T-helper 9 cell (primary cell): ENCODE data around the gene COL15A1.

Experiments
- DNase-seq: peaks from one replicate; pipeline ENCODE4 v3.0.0-alpha.2; 2020

The COL15A1 gene

DNA sequence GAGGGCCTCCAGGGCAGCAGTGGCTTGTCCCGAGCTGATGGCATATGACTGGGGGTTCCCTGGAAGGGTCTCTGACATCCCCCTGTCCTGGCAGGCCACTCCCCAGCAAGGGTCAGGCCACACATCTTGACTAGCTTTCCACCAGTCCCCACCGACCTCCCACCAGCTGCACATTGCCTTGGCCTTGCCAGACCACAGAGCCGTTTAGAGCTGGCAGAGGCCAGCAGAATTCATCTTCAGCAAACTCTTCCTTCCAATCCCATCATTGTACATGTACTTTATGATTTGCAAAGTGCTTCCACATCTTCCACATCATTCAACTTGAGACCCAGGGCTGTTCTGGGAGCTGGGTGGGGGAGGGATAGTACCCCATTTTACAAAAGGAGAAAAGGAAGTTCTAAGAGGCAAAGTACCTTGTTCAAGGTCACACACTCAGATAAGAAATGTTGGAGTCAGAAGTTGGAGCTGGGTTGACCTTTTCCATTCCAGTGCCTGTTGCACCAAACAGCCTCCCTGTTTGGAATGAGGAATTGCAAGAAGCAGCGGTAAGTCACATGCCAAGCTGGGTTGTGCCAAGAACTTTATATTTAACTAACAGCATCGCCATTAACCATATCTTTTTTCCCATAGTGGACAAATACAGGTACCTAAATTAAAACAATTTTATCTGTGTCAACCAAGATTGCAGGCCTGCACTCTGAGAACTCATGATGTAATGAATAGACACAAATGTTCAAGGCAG is 25.8 kb upstream of the COL15A1 start:
- DNase-seq, result no peak

- DNase-seq, result no peak
Measured at GRCh38 chr9:98921732-98922131, 22.0 kb upstream of the COL15A1 start.

DNA sequence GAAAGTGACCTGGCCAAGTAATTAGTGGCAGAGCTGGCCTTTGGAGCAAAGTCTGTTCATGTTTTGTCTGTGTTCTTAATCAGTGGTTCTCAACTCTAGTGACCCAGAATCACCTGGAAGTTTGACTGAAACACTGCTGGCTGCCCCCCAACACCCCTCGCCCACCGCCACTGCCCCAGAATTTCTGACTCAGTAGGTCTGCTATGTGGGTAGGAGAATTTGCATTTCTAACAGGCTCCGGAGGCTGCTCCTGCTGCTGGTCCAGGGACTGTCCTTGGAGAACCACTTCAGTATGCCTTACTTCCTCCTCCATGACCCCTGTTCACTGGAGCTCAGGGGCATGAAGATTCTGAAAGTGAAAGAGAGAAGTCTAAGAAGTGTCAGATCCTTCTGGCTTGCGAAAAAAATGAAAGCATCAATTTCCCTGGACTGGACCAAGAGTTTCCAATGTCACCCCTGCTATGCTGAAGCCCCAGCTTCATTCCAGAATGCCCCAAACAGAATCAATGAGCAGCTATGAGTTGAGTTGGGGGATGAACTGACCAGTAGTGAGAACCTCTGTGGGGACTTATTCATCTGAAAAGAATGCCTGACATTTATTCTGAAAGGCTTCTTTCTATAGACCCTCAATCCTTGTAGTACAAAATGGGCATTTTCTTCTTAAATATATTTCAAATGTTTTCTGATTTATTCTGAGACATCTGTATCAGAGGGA is 20.8 kb upstream of the COL15A1 start:
- no peak for DNase-seq

- no peak for DNase-seq
Measured at GRCh38 chr9:98923451-98924123, 20.1 kb upstream of the COL15A1 start.

DNA sequence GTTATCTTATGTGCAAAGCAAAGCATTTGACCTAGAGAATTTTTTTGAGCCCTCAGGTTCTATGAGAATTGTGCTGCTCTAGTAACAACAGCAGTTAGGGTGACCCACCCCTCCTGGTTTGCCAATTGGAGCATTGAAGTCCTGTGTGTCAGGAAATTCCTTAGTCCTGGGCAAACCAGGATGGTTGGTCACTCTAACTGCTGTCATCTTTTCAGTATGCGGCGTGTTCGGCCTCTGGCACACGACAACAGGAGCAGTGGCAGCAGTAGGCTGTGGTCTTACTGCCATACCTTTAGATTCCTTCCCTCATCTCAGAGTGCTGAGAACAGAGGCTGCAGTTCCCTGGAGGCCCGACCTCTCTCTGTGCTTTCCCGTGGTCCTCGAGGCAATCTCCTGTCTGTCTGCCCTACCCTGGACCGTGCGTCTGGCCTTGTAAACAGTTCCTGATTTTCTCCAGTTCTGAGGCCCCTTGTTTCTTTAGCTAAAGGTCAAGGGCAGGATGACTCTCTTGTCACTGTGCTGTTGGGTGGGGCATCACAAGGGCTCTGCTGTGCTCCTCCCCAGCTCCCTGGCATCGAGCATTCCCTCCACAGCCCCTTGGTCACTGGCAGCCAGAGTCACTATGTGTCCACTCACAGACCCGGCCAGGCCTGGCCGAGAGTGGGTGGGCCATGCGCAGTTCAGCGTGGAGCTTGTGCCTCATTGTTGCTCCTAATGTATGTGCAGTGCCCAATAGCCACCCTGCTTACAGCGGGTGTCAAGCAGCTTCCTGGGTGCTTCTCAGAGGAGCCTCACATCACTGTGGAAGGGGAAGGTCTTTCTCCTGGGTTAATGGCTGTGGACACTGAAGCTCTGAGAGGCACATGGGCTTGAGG is 18.5 kb upstream of the COL15A1 start:
- no peak for DNase-seq

GRCh38 chr9:98925956-98926355 is 17.8 kb upstream of the COL15A1 start:
- DNase-seq, result no peak

- no peak for DNase-seq
Measured at GRCh38 chr9:98927724-98928123, 16.0 kb upstream of the COL15A1 start.

DNA sequence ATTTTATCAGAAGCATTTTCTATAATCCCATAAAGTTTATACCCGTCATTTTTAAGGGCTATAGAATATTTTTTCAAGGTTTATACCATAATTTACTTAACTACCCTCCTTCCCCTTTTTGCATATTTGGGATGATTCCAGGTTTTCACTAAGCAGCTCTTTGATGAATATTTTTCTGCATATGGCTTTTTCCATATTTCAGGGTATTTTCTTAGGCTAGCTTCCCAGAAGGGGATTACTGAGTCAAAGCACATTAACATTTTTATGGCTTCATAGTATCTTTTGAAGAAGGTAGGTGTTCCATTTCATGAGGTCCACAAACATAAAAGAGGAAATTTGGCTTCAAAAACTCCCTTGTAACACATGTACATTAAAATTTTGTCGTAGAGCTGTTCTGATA is 14.6 kb upstream of the COL15A1 start:
- no peak for DNase-seq

GRCh38 chr9:98929895-98930341 is 13.8 kb upstream of the COL15A1 start:
- DNase-seq, result no peak

DNA sequence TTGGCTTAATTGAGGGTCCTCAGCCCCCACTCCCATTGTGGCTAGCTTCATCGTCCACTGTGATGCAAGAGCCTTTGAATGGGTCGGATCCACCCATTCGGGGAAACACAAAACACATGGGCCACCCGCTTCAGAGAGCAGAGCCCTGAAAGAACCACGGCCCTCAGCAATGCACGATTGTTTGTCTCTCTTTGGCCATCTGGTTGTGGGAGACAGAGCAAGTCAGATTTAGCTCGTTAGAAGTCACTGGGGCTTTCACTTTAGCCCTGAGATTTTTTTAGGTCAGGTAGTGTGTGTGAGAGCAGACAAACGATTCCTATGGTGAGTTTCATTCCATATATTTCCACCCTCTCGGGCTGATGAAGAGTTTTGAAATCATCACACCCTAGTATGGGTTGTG is 12.9 kb upstream of the COL15A1 start:
- no peak for DNase-seq

- no peak for DNase-seq
Measured at GRCh38 chr9:98931600-98932389, 11.9 kb upstream of the COL15A1 start.

- DNase-seq, result no peak
Measured at GRCh38 chr9:98933185-98933584, 10.5 kb upstream of the COL15A1 start.

DNA sequence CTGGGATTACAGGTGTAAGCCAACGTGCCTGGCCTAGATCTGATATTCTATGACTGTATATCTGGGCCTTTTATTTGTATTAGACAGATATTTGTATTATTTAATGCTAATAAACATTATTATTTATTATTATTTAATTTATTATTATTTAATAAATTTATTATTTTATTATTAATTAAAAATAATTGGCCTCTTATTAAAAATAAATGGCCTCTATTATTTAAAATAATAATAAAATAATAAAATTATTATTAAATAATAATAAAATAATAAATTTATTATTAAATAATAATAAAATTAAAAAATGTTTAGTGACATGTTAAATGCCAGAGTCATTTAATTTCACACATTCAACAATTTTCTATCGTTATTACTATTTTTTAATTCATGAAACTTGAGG is 9.8 kb upstream of the COL15A1 start:
- DNase-seq, result no peak

DNA sequence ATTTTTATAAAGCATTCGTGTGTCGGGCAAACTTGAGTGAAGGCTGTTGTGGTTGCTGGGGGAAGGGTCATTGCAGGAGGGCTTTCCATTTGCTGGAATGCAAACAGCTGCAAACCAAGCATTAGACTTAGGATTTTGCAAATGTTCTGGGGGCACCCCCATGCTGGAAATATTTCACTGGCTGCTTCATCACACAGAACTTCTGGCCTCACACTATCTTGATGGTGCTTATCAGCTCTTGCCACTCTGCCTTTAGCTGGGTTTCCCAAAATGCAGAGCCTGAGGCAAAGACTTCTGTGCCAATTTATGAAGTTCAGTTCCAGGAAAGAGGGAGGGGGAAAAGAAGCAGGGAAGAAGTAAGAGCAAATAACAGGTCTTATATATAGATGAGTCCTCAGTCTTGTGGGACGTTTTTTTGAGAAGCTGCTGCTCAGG is 8.6 kb upstream of the COL15A1 start:
- DNase-seq, result no peak

DNA sequence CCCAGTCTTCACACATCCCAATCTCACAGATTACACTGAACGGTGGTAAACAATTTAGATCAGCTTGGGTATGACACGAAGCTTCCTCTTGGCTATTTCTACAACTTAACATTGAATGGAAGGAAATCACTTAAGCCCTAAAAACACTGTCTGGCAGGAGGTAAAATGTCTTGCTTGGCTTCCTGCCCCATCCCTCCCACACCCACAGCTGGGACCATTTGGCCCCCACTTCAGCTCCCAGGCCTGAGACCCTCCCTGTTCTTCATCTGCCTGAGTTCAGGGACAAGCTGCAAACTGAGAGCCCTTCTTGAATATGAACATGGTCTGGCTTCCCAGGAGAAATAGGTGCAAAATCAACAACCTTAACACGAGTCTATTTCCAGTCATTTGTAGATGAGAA is 3.4 kb upstream of the COL15A1 start:
- no peak for DNase-seq

DNA sequence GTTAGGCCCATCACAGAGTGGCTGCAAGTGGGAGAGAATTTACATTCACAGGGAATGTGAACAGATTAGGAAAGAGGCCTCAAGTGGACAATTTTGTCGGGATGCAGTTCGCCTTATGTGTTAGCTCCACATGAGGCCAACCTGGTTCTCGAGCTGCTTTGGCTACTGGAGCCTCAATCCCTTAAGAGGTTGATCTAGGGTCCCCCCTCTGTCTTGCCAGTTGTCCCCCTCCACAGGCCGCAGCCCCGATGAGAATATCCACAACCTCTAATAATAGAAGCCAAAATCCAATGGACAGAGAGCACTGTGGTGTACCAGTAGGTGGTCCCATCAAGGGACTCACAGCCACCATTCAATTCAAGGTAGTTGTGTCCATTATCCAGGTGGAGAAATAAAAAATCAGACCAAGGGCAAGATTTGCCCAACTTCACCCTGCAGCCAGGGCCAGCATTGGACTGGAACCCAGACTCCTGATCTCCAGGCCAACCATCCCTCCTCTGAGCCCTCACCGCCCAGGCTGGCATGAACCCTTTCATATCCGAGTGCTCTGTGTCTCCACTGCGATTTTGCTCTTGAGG is 1.7 kb upstream of the COL15A1 start:
- DNase-seq, result no peak

DNA sequence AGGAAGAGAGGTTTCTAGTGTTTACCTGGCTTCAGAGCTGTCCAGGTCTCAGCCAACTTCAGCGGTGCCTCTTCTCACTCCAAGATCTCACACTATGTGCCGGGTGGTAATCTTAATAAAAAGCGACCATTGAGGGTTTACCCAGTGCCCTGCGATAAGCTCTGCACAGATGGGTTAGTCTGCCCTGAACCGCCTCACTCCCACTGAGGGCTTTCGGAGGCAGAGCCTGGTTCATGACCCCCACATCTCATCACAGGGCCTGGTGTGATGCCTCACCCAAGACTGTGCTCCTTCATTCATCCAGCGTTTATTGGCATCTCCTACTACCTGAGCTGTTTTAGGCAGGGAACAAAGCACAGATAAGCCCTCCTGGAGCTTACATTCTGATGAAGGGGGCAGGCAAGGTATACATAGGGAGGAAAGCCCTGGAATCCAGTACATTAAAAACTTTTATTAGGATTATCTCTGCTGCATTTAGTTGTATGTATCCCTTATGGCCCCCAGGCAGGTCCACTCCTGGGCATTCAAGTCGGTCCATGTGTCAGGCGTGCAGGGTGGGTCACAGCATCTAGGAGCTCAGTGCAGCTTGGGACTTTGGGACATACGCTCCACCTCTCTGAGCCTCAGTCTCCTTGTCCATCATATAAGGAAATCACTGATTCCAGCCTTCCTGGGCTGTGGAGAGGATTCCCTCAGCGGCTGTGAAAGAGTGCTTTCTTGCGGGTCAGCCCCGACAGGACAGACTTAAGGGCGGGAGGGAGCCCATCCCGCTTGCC is 613 bp upstream of the COL15A1 start:
- DNase-seq, result no peak

GRCh38 chr9:98944057-98944733 is 488 bp downstream of the COL15A1 start:
- DNase-seq, result no peak

DNA sequence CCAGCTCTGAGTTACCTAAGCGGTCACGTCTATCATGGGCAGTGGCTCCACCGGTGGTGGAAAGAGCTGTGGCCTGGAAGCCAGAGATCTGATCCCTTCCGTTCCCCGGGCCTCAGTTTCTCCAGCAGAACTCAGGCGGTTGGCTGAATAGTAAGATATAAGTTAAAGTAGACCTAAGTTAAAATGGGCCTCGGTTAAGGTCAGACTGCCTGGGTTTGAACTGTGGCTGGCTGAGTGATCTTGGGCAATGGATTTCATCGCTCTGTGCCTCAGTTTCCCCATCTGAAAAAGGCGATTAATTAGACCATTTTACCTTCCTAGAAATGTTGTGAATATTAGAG is 997 bp downstream of the COL15A1 start:
- DNase-seq, result no peak

DNA sequence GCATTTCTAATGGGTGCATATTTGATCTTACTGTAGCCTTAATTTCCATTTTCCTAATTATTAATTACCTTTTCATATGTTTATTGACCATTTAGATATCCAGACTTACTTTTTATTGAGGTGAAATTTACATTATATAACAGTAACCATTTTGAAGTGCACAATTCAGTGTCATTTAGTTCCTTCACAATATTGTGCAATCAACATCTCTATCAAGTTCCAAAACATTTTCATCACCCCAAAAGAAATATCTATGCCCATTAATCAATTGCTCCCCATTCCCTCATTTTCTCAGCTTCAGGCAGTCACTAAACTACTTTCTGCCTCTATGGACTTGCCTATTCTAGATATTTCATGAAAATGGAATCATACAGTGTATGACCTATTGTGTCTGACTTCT is 5.9 kb downstream of the COL15A1 start:
- DNase-seq, result no peak
